Mesenteric fat pad (tissue), 1 donor: ENCODE measurements around the gene ZNF532. TPM values are rescaled to one million over a fixed set of nuclear protein-coding genes. Genes with fewer than 3 reads are reported as not detected.
"Not testable (repeated sequence)": the region's sequence is repeated elsewhere in the genome, so short reads cannot be mapped to it uniquely, and the experiment has no call there.

ENCODE experiments used
- DNase-seq: peaks from one replicate; pipeline ENCODE4 v3.0.0-alpha.2; 2020; ENCODE audit warnings: low spot score
- total RNA-seq: library from RNA; stranded (reverse); fragmentation: NEBNext Ultra II Directional; extraction: Animal tissue kit (Norgen Biotek cat#: 25700); gene quantifications from one replicate; pipeline ENCODE4 v1.2.1, GENCODE V29; 2021
- donor health status: DM: yes; HTN: yes; CAD: no.

The ZNF532 gene
- total RNA-seq, 1 donor from 2014 or later = 46.6 TPM

DNA sequence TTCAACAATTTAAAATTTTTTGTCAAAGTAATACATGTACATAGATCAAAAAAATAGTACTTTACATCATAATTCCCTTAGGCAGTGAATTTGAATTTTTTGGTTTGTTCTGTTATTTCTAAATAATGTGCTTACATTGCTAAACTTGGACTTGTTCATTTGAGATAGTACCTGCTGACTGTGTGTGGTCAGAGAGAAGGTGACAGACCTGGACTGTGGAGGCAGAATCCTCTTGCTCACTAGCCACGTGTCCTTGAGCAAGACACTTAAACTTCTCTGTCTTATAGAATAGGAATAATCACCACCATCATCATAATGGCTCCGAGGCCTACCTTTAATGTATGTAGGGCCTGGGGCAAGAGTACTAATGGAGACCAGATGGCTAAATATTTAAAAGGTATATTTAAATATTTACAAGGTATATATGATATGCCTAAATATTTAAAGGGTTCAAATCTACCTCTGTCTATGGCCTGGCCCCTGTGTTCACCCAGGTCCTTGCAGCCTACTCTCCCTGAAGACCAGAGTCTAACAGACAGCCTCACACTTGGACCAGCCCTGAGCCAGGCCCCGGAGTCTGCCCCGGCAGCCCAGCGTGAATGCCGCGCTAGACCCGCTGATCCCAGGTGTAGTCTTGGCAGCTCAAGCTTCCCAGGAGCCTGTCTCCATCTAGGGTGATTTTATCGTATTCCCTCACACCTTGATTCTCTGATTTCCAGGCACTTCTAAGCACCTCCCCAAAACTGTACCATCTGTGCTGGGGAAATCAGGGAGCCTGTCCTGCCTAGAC lies 33.5 kb downstream of the ZNF532 start:
- DNase-seq = peak; percentile 51

DNA sequence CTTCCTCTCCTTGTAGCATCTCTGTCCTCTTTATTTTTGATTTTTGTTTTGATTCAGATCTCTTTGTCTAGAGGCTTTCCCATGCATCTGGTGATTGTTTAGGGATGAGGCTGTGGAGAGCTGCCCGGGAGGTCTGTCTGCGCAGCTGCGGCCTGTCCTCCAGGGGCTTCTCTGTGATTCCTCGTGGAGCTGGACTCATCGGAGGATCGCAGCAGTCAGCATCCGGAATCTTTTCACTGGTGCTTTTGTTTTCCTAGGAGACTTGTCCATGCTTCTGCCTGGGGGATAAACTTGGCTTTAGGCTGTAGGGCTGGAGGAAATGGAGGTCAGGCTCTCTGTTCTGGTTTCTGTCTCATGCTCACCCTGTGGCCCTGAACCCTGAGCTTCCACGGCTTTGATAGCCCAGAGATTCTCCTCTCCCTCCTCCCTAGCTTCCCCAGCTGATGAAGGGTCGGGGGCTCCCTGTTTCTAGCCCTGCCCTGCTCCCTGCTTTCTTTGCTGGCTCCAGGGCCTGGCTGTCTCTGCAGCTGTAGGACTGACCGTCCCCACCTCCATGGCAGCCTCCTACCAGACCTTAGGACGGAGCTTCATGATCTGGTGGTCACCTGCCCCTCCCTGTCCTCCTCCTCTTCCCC lies 35.5 kb downstream of the ZNF532 start:
- DNase-seq = peak; percentile 80

DNA sequence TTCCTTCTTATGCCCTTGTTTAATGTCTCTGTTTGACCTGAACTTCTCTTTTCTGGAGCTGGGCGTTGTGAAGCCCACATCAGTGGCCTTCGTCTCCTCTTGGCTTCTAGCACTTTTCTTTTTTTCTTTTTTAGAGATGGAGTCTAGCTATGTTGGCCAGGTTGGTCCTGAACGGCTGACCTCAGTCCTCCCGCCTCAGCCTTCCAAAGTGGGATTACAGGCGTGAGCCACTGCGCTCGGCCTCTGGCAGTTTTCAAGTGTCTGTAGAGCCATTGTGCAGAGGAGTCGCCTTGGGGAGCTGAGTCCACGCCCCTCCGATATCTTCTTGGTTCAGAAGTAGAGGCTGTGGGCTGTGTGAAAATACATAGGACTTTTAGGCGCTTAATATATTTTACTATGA lies 36.5 kb downstream of the ZNF532 start:
- peak; percentile 64 for DNase-seq

DNA sequence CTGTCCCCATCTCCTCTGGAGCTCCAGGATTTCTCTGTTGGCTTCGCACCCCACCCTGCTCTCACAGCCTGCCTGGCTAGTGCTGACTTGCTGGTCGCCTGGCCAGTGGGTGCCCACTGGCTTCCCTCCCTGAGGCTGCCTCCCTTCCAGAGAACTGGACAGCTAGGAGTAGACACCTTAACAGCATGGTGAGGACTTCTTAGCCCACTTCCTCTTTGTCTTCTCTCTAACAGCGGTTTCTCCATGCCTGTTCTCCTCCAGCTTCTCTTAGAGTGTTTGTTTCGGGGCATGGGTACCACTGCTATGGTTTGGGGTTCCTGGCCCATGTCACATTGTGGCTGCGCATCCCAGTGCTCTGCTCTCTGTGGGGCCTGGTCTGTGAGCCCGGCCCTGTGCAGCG lies 37.1 kb downstream of the ZNF532 start:
- DNase-seq = peak; percentile 67

DNA sequence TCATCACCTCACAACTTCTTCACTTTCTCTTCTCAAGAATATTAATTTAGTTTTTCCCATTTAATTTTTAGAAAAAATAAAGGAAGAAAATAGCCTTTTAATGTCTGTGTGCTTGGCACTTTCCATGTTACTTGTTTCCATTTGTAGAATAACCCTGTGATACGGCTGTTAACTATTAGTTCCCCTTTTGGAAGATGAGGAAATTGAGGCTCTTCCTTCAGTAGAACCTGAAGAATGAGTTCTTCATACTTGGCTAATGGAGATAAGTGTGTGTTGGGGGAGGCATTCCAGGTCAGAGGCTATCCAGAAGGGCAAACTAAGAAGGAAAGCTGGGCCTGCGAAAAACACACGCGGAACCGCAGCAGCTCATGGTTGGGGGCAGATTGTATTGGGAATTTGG lies 38.3 kb downstream of the ZNF532 start:
- no peak for DNase-seq

DNA sequence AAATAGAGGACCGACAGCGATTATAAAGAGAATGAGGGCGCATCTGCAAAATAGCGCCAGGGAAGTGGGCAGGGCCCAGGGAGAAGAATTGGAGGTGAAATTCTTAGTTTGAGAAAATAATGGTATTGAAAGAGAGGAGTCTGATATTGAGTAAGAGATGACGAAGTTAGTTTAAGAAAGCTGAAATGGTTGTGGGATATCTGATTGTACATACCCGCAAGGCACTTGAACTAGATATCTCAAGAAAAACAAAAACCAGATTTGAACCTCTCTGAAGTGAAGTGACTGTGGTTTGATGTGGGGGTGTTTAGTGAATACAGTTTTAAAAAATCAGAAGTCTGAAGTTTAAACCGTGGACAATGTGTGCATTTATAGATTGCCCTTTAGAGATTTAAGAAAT lies 38.9 kb downstream of the ZNF532 start:
- DNase-seq = no peak

DNA sequence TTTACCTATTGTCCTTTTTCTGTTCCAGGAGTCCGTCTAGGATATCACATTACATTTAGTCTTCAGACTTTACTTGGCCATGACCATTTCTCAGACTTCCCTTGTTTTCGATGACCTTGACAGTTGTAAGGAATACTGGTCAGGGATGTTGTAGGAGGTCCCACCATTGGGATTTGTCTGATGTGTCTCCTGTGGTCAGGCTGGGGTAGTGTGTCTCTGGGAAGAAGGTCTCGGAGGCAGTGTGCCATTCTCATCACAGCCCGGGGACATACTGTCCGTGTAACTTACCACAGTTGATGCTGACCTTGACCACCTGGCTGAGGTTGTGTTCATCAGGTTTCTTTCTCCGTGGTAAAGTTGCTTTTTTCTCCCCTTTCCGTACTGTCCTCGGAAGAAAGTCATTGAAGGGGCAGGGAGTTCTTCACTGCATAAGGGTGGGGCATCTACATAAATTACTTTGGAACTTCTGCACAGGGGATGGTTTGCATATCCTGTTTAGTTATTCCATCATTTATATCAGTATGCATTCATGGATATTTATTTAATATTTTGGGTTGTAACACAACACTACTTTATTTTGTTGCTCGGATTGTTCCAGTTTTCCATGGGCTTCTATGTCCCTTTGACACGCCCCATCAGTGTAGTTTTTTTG lies 41.2 kb downstream of the ZNF532 start:
- no peak for DNase-seq

DNA sequence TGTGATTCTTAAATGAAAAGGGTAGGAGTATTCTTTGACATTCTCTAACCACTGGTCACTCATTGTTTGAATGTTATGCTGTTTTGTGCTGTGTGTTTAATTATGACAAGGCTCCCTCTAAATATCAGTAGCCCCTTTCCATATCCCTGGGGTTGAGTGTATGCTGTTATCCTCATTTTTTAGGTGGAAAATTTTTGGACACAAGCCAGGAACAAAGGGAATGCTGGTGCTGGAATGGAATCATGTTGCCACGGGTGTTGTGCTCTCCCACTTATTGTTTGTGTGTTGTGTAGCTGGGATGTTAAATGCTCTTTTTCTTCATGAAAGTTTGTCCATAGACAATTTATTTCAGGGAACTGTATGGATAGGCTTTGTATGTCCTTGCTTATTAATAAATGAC lies 43.3 kb downstream of the ZNF532 start:
- DNase-seq = no peak

DNA sequence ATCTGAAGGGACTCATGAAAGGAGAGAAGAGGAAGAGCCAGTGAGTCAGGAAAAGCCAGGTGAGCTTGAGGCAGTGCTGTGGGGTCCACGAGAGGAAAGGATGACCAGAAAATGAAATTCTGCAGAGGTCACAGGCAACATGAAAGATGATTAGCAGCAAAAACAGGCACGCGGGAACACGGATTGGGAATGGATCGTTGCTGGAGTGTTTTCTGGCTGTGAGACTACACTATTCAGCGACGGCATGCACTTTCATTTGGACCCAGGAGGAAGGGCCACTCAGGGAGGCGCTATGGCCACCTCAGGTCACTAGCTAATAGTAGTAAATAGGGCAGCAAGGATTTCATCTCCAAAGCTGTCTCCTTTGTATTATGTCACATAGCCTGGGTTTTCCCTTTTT lies 44.8 kb downstream of the ZNF532 start:
- DNase-seq = no peak

DNA sequence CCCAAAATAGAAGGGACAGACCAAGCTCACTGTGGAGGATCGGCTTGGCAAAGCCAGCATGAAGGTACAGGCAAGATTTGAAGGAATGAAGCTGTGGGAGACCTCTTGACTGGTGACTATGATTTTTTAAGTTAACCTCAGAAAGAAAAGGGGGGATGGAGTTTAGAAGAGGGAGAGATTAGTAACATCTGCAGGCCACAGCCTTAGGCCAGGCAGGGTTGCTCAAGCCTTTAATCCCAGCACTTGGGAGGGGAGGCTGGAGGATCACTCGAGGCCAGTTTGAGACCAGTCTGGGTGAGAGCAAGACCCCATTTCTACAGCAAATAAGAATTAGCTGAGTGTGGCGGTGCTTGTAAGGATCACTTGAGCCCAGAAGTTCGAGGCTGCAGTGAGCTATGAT lies 46.6 kb downstream of the ZNF532 start:
- no peak for DNase-seq

DNA sequence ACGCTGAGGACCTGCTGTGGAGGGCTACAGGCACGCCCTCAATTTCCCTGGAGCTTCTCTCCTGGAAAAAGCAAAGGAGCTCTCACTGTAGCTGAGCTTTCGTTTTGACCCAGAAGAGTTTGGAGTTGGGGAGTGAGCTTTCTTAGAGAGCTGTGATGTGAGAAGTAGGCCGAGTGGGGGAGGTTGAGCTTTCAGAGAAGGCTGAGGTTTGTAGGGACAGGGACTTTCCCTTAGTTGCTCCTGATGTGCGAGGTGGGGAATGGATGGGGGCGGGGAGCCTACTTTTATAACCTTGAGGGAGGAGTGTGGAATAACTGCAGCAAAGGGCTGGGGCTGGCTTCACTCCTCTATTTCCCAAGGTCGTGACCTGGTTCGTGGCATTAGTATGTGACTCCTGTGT lies 47.1 kb downstream of the ZNF532 start:
- no peak for DNase-seq

DNA sequence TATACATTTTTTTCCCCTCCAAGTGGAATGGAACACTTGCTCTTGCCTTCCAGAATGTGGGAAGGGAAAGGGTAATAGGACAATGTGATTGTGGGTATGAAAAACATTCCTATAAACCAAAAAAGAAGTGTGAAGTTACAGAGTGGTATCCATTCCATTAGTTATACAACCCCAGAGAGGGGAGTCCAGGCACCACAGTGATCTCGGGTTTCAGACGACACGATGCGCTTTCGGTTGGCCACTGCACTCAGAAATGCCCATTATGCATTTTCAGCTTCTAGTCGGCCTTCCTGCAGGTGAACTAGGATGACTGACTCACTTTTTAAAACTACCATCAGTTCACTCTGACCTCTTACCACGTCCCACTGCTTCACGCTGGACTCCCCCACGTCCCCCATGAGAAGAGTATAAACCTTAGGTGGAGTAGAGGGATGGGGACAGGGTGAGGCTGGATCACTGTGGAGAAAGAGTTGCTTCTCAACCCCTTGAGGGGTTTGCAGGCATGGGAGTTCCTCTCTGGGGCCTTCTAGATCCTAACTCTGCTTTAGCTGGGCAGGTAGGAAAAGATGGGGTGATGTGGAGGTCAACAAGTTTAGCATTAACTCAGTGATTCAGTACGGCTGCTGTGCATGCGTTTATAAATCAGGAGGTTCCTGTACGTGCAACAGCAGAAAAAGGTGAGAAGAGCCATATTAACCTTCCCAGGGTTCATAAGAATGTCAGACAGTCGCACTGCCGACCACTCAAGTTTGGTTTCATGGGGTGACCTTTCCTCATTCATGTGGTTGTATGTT lies 50.5 kb downstream of the ZNF532 start:
- no peak for DNase-seq

DNA sequence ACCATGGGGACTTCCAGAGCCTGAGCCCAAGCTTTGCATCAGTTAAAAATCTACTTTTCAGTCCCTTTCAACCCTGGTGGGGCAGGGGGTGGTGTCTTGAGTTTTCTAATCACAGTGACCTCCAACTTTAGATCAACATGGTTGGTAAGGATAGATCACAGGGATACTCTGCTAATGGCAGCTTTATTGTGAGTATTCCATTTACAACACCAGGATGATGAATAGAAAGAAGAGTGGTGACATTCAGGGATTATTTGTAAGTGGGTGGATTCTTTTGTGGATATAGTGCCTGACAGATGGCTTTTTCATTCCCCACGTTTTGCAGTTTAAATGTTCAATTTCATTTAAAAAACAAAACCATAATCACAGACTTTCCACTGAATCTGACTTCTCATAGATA lies 51.3 kb downstream of the ZNF532 start:
- no peak for DNase-seq

DNA sequence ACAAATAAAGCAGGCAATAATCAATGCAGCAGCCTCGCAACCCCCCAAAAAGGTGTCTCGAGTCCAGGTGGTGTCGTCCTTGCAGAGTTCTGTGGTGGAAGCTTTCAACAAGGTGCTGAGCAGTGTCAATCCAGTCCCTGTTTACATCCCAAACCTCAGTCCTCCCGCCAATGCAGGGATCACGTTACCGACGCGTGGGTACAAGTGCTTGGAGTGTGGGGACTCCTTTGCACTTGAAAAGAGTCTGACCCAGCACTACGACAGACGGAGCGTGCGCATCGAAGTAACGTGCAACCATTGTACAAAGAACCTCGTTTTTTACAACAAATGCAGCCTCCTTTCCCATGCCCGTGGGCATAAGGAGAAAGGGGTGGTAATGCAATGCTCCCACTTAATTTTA lies 55.3 kb downstream of the ZNF532 start:
- DNase-seq = not testable (repeated sequence)

DNA sequence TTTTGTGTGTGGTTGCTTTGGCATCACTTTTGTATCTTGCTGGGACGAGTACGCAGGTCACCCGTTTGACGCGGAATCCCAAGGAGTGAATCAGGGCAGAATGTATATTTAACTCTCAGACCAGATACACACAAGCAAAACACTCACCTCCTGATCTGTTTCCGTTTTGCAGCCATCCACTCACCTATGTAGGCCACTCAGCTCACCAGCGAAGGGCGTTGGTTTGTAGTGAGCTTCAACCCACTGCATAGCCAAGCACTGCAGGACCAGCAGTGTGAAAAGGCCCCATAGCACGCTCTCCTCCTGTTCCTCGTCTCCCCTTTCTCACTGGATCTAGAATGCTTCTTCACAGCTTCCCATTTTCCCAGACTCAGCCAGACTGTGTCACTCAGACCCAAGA lies 58.3 kb downstream of the ZNF532 start:
- DNase-seq = no peak

DNA sequence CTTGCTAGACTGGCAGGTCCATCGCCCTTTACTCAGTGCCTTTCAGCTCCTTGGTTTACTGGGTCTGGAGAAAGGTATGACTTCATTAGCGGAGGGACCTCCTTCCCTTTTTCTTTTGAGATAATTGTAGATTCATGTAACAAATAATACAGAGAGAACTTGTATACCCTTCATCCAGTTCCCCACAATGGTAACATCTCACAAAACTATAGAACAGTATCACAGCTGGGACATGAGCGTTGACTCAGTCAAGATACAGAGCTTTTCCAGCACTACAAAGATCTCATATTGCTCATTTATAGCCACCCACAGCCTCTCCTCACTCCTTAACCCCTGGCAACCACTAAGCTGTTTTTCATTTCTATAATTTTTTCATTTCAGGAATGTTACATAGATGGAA lies 59.8 kb downstream of the ZNF532 start:
- DNase-seq = no peak

DNA sequence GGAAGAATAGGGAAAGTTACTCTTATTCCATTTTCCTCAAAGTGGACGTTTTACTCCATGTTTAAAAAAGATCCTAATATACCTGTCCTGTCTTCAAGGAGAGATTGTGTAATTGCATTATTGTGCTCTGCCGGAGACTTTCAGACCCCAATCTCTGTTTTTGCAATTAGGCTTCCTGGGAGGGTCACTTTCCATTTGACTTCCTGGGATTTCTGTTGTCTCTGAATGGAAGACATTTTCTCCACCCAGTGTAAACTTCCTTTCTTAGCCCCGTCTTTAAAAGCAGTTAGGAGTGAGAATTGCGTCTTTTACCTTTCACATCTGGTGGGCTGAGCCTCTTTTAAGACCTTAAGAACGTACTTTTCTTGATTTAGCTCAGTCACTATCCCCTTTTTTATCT lies 63.0 kb downstream of the ZNF532 start:
- no peak for DNase-seq

DNA sequence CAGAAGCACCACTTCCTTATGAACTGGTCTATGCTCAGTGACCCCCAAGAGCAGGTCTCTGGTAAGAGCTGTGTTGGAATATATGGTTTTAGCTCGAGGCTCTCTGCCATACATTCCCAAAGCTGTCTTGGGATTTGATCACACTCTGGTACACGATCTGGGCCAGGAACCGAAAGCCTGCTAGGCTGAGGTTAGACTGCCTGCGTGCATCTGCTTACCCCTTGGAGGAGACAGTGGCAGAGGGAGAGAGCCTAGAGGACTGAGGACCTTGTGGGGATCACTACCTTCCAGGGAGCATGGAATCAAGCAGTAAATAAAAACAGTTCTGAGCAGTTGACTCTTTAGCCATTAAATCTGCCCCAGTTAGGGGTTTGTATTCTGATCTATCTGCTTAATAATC lies 63.7 kb downstream of the ZNF532 start:
- DNase-seq = no peak

DNA sequence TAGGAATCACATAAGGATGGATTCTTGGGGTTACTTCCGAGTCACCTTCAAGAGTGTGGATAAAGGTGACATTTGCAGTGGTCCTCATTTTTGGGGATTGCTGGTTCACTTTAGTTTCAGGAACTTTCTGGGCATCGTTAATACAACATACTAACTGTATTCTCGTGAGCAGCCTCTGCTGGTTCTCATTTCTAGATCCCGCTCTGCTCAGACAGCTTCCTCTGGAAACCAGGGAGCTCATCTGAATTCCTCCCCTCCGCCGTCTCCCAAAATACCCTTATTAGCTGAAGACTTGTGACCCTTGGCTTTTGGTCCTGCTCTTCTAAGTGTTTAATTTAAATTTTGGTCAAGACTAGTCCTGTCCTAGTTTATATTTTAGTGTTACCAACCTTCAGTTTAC lies 64.5 kb downstream of the ZNF532 start:
- DNase-seq = no peak

DNA sequence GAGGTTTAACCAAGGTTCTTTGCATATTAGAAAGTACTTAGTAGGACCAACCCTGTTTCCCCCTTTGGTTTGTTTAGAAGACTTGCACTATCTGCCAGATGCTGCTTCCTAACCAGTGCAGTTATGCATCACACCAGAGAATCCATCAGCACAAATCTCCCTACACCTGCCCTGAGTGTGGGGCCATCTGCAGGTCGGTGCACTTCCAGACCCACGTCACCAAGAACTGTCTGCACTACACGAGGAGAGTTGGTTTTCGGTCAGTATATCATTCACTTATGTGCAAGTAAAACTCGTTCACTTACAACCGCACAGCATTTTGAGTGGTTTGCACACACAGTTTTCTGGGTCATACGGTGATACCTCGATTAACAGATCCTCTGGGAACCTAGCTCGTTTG lies 69.7 kb downstream of the ZNF532 start:
- no peak for DNase-seq

DNA sequence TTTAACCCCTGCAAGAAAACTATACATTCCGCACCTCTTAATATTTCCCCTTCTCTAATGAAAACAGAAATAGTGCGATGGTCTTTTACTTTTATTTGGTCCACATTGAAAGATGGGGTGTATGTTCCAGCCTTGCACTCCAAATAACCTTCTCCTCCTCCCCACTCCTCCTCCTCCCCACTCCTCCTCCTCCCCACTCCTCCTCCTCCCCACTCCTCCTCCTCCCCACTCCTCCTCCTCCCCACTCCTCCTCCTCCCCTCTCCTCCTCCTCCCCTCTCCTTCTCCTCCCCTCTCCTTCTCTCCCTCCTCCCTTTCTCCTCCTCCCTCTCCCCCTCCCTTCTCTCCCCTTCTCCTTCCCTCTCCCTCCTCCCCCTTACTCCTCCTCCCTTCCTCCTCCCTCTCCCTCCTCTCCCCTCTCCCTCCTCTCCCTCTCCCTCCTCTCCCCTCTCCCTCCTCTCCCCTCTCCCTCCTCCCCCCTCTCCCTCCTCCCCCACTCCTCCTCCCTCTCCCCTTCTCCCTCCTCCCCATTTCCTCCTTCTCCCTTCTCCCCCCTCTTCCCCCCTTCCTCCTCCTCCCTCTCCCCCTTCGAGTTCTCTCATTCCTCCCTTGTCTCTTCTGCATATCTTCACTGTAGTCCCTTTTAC lies 70.4 kb downstream of the ZNF532 start:
- DNase-seq = no peak
